HG03469 (cell line): ENCODE data around the gene CAPZB.

ENCODE experiments used
- ATAC-seq: cut with Tn5 transposase; IDR thresholded peaks from one replicate; pipeline ENCODE4 v1.9.1; 2021; ENCODE audit warnings: mild to moderate bottlenecking, moderate library complexity, moderate number of reproducible peaks; ENCODE audit not compliant: unreplicated experiment

Gene CAPZB

DNA sequence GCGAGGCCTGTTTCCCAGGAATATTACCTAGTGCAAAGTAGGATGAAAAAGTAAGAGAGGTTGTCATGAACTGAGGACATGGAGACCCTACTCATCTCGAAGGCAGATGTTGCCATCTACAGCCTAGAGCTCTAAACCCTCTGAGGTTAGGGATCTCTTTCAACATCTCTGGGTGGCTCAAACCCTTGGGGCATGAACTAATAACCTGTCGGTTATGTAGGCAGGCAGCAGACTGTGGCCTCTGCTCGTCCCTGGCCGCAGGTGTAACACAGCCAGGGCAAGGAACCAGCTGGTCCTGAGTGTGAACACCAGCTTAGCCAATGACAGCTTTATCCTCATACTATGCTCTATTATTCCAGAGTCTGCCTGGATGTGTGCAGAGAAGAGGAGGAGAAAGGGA, 13.2 kb downstream of the CAPZB start:
- ATAC-seq, result no peak

DNA sequence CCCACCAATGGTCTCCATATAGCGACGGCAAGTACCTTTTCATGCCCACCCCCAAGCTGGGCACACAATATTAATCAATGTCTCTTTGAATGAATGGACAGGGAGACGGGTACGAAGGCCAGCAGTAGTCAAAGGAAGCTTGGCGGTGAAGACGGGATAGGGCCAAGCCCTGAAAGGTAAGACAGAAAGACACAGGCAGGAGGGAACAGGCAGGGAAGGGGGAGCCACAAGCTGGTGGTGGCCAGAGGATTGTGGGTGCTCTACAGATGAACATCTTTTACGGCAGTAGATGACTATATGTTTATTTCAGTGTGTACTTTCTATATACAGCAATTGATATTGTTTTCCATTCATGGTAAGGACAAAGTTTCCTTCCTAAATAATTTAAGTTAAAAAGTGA, 16.3 kb downstream of the CAPZB start:
- ATAC-seq, result no peak

DNA sequence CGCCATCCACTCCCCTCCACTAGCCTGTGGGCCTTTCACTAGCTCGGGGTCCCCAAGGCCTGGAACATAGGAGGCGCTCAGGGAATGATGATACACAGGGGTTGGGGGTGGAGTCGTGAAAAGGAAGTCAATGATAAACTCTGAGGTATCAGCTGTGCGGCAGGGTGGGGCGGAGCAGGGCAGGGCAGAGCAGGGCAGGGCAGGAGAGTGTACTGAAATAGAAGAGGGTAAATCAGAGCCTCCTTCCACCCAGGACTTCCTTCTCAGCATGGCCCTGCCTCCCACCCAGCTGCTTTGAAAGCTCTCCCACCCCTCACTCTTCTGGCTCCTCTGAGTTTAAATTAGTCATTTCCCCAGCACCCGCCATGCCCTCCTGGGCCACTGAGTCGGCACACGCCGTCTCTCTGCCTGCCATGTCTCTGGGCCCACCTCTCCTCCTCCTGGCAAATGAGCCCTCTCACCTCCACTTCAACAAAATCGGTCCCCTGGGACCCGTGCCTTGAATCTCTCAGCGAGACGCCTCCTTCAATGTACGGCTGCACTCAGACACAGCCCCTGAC, 16.9 kb downstream of the CAPZB start:
- no peak for ATAC-seq

DNA sequence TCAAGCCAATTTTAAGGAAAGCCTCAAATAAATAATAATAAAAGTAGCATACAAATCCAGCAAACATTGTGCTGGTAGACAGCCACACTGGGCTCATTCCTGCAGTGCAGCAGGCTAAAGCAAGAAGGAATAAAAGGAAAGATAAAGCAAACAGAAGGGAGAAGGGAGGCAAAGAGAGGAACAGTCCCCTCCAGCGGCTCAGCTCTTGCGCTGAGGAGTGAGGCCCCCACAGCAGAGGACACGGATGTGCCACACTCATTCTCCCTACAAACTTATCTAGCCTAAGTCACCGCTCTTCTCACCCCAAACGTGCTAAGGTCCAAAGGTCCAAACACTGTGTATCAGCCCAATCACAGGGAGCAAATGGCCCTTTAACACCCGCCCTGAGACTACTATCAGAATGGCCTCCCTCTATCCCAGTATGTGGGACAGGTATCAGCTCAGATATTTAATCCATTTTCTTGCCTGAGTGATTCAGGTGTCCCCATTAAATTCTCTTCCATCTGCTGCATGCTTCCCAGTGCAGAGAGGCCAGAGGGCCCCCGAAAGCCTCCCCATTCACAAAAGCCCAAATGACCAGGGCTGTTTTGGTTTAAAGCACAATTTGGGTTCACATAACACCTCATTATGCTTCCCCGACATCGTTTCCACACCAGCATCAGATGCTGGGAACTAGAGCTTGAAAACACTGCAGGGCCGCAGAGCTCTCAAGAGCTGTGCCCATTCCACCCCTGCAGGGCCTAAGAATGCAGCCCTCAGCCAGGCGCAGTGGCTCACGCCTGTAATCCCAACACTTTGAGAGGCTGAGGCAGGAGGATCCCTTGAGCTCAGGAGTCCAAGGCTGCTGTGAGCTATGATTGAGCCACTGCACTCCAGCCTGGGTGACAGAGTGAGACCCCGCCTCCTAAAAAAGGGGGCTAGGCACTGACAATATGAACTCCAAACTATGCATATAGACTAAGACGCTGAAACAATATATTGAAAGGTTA, 17.8 kb downstream of the CAPZB start:
- no peak for ATAC-seq

DNA sequence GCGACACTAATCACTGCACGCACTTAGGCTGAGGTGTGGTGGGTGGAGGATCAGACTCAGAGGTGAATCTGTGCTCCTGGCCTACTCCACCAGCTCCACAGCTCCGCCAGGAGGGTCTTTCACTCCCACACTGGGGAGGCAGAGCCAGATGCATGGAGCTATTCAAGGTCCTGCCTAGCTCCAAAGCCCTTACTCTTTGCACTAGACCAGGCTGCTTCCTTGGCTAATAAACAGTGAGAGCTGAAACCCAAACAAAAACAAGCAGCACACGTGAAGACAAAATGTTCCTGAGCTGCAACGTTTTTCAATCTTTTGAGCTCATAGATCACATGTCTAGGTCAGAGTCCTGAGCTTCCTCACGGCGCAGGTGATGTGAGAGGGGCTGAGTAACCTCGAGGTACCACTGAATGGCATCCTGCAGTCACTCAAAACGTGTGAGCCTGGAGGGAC, 19.2 kb downstream of the CAPZB start:
- ATAC-seq, result no peak

DNA sequence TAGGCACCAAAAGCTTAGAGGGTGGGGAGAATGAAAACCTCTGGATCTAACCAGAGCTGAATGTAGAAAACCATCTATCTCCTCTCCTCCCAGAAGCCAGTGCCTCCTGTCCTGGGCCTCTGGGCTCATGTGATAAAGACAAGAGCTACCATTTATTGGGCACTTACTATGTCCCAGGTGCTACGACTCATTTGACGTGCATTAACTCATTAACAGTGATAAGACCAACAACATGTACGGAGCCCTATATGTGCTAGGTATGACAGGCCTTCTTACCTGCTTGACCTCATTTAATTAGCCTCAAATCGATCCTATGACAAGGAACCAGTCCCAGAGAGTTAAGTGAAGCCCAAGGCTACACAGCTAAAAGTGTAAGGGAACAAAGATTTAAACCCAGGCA, 19.7 kb downstream of the CAPZB start:
- ATAC-seq, result no peak

DNA sequence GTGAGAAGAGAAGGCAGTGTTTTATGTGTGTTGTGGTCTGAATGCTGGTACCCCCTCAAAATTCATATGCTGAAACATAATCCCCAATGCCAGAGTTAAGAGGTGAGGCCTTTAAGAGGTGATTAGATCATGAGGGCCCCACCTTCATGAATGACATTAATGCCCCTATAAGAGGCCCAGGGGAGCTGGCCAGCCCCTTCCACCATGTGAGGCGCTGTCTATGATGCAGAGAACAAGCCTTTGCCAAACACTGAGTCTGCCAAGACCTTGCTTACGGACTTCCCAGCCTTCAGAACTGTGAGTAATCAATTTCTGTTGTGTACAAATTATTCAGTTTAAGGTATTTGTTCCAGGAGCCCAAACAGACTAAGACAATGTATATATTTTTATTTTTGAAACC, 20.2 kb downstream of the CAPZB start:
- ATAC-seq, result no peak

DNA sequence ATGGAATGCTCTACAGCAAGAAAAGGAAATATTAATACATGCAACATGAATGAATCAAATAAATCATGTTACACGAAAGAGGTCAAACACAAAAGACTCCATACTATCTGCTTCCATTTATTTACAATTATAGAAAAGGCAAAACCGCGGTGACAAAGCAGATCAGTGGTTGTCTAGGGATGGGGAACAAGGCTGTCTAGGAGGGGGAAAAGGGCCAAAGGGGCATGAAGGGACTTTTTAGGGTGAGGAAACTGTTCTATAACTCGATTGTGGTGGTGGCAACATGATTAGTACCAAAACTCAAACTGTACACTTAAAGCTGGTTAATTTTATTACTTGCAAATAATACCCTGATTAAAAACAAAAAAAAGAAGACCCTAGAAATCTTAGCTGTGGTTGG, 20.6 kb downstream of the CAPZB start:
- no peak for ATAC-seq

DNA sequence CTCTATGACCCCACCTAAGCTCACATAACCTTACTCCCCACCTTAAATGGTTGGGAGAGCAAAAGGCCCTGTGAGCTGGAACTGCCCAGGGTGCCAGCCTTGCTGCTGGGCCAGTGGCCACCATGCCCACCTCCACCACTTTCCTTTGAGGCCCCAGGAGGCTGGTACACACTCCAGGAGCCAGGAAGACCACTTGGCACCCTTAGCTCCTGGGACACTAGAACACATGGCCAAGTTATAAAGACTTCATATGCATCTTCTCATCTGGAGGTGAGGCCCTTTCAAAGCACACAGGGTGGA, 21.9 kb downstream of the CAPZB start:
- no peak for ATAC-seq

DNA sequence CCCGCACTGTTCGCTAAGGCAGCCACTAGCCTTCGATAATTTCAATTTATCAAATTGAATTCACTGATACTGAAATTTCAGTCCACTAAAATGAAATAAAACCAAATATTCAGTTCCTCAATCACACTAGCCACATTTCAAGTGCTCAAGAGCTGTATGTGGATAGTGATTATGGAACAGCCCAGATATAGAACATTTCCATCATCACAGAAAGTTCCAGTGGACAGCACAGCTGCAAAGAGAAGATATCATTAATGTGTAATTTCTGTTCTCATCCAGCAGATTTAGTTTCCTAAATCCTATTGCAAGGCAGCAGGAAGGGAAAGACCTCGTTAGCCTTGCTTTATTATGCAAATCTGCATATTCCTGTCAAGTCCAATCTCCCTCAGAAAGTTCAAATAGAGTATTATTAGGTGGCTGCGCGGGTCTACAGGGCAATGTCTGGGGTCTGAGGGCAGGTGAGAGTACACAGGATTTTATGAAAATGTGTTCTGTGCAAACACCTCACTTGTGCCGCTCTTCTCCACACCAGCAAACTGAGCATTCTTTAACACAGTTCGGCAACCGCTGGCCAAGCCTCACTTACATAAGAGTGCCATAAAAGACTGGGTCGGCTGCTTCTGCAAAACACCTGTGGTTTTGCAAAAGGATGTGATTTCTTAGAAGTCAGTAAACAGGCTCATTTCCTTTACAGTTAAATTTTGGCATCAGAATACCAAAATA, 22.4 kb downstream of the CAPZB start:
- ATAC-seq, result no peak

DNA sequence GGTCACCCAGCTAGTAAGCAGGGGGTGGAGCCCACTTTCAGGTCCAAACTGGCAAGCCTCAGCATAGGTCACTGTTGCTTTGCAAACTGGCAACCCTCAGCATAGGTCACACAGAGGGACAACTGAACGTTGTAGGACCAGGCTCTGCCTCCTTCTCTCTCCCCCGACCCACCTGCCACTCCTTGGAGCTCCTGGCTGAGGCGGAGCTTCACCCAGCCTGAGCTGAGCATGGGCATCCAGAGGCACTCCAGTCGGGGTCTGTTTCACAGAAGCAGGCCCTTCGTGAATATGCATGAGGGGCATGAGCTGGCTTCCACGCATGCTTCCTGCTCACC, 24.2 kb downstream of the CAPZB start:
- no peak for ATAC-seq

DNA sequence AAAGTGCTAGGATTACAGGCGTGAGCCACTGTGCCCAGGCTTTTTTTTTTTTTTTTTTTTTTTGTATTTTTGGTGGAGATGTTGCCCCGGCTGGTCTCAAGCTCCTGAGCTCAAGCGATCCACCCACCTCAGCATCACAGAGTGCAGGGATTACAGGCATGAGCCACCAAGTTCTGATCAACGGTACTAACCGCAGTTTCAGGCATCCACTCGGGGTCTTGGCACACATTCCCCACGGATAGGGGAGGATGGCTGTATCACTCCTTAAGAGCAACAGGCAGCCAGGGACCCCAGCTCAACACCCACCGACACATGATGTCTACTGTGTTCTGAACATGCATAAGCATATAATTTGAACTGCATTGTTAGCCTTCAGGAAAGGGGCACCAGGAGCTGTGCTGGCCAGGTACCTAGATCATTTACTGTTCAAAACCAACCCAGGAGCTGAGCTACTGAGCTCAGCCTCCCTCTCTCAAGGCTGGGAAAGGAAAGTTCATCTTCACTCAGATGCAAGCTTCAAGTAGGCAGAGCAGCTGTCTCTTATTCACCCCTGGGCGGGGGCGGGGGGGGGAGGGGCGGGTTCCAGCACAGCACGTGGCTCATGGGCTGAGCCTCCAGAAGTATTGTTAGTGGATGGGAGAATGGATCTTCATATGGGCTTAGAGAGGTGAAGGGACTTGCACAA, 24.7 kb downstream of the CAPZB start:
- ATAC-seq, result no peak

DNA sequence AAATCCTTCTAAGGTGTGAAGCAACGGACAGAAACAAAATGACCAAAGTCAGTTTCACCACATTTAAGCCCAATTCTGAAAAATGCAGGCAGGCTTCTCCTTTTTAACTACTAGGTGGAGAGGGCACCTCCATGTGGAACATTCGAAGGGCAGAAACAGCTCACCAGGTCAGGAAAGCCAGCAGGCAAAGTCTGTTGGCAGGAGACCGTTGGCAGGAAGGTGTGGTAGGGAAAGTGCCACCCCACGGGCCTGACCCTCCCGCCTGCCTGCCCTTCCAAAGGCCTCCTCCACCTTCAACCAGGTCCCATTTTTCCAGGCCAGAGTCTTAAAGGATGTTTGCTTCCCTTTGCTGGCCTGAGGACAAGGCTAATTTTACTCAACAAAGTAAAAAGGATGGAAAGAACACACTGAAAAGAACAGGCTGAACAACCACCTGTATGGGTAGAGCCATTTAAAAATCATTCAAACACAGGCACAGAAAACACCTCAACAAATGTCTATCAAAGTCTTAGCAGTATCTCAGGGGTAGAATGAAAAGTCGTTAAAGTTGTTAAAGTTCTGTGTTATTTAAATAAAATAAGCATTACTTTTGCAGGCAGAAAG, 26.4 kb downstream of the CAPZB start:
- ATAC-seq, result no peak

DNA sequence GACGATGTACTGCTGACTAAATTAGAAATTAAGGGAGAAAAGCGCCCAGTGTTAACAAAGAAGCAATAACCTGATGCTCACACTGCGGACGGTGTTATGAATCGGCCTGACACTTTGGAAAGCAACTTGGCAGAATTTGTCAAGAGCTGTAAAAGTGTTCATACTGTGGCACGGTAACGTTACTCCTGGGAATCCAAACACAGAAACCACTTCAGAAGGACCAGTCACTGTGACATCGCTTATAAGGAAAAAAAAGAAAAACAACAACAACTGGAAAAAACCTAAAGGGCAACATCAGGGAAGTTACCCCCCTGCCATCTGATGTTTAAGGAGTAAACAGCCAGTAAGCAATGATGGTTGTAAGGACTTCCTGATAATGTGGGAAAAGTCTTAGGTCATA, 27.7 kb downstream of the CAPZB start:
- no peak for ATAC-seq

DNA sequence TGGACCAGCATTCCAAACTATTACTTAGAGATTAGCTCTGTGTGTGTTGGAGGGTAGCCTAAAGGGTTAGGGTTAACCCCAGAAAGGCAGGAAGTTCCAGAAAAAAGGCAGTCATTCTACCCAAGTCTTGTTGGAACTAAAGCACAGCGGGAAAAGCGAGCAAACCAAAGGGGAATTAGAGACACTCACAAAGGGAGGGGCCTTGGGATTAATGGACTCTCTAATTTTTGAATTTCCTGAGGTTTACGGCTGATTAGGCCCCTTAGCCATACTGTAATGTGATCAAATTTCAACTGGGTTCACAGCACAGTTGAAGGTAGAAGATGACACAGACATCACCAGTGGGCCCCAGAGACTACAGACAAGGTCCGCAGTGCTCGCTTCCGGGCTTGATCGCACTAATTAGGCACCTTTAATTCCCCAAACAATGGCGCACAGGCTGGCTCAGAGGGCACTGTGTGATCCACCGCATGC, 28.3 kb downstream of the CAPZB start:
- no peak for ATAC-seq

DNA sequence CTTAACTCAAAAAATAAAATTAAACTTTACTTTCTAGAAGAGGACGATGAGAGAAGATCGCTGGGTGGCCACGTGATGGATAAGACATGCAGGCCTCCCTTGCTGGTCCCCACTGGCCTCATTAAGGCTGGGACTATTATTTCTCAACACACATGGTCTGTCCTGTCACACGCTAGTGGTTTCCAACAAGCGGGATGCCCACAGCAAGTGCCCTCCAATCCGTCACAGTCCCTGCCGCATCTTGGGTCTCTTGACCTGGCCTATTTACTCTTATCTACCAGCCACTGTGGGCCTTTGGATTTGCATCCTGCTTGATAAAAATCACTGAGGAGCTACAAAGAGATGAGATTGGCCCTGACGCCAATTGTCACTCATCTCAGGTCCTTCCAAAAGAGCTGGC, 30.0 kb downstream of the CAPZB start:
- ATAC-seq, result no peak

DNA sequence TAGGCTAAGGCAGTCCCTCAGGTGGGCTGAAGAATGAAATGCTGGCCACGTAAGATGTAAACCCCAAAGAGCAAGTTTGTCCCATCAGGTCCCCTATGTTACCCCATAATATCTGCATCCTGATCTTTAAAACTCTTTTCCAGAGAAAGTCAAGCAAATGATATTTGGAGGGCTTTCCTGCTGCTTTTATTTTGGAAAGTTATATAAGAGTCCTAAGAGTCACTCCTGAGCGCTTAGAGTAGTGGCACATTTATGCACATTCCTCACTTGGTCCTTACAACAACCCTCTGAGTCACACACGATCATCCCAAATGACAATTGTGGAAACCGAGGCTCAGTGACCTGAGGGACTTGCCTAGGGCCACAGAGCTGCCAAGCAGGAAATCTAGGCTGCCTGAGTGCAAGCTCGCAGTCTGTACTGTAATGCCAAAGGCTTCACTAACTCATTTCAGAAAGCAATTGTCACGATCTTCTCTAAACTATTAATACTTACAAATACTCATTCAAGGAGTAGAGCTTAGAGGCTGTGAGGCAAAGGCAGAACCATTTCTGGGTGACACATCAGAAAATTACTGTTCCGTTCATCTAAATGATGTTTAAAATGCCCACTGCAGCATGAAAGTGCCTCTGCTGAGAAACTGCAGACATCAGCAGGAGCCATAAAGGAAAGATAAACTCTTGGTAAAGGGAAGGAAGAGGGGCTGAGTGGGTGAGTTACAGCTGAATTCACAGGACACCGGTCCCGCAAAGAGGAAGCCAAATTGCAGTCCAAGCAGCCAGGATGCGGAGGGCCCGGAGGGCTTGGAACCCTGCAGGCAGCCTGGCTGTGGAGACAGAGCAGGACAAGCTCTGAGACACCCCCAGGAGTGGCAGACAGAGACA, 30.8 kb downstream of the CAPZB start:
- no peak for ATAC-seq

DNA sequence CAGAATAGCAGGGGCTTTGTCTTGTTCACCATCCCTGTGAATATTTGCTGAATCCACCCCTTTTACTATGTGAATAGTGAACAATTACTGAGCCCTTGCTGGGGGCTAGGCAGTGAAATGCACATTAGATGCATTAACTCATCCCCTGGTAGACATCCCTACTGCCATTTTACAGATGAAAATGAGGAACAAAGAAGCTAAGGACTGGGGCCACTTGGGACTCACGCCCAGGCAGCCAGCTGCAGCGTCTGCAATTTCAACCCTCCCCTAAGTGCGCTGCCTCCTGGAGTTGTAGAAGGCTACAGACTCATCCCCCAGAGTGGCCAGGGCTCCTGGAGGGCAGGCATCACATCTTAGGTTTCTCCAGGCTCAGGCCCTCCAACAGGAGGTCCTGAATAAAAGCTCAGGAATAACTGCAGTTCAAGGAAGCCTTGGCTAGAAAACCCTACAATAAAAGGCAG, 31.6 kb downstream of the CAPZB start:
- no peak for ATAC-seq

DNA sequence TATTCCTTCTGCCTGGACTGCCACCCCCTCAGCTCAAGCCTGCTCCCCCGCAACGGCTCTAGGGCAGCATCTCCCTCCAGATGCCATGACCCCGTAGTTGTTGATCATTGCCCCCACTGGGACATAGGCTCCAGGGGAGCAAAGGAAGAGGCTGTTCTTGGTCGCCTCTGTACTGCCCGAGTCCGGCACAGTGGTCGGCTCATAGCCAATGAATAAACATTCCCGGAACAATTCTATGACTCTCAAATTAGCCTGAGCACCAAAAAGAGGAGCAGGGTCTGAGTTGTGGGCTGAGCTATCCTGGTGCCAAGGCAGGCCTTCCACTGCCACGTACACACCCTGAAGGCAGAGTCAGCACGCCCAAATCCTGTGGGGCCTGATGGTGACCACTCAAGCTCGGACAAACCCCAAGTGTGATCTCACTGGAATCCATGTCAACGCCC, 33.1 kb downstream of the CAPZB start:
- ATAC-seq, result no peak
